Breast epithelium (tissue), 3 donors: ENCODE data around the gene TMEM229B.

Source experiments
- POLR2A ChIP-seq: fragments of 450-650 bp; IDR thresholded peaks from one replicate; pipeline ENCODE4 v1.6.1; 2016; ENCODE audit warnings: antibody characterized with exemption, mild to moderate bottlenecking, moderate library complexity
- POLR2AphosphoS5 ChIP-seq, 3 donors: sonication (generic); formaldehyde crosslinking; IDR thresholded peaks; one replicate each; pipeline ENCODE4 v1.6.1; 2017; ENCODE audit warnings: antibody characterized with exemption in 3 of 3
- TF ChIP-seq, protein P1 (sequence below), 3 donors: fragments of 450-650 bp; IDR thresholded peaks; one replicate each; pipeline ENCODE4 v1.5.1; 2016 to 2017; ENCODE audit warnings: antibody characterized with exemption in 3 of 3, mild to moderate bottlenecking in 3 of 3, moderate library complexity in 3 of 3

DNA sequence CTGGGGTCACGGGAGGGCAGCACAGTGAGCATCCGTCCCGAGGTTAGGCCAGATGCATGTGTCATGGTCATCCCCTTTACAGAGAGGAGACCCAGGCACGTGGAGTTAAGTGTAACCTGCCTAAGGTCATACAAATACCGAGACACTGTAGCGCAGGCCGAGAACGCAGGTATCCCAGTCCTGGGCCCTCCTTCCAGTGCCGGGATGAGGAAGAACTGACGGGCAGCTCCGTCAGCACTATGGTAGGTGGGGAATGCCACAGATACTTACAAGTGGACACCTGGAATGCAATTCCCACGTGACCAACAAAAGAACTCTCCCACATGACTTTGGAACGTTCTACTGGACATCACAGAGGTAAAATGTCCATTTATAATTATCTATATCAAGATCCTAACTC is 8.7 kb upstream of the TMEM229B start:
- TF ChIP-seq, protein P1, sequence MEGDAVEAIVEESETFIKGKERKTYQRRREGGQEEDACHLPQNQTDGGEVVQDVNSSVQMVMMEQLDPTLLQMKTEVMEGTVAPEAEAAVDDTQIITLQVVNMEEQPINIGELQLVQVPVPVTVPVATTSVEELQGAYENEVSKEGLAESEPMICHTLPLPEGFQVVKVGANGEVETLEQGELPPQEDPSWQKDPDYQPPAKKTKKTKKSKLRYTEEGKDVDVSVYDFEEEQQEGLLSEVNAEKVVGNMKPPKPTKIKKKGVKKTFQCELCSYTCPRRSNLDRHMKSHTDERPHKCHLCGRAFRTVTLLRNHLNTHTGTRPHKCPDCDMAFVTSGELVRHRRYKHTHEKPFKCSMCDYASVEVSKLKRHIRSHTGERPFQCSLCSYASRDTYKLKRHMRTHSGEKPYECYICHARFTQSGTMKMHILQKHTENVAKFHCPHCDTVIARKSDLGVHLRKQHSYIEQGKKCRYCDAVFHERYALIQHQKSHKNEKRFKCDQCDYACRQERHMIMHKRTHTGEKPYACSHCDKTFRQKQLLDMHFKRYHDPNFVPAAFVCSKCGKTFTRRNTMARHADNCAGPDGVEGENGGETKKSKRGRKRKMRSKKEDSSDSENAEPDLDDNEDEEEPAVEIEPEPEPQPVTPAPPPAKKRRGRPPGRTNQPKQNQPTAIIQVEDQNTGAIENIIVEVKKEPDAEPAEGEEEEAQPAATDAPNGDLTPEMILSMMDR (IDR thresholded peaks at IDR 0.05): no peak
- no peak for TF ChIP-seq POLR2A
- TF ChIP-seq POLR2AphosphoS5 (IDR thresholded peaks at IDR 0.05): no peak
